Neural progenitor cell (in vitro differentiated cells): ENCODE data around the gene UBTD2.

Source experiments
- CTCF ChIP-seq: fragments of 200-600 bp; sonication (generic); IDR thresholded peaks from 2 replicates; pipeline ENCODE4 v1.5.1; 2017; ENCODE audit warnings: antibody characterized with exemption, mild to moderate bottlenecking
- EZH2 ChIP-seq: fragments of 200-600 bp; sonication (generic); IDR thresholded peaks from 2 replicates; pipeline ENCODE4 v1.6.1; 2017; ENCODE audit warnings: antibody characterized with exemption, mild to moderate bottlenecking, moderate library complexity
- EZH2phosphoT487 ChIP-seq: fragments of 200-600 bp; sonication (generic); IDR thresholded peaks from 2 replicates; pipeline ENCODE4 v1.6.1; 2017; ENCODE audit warnings: antibody characterized with exemption

GRCh38 chr5:172299916-172300439 lies 16.4 kb upstream of the UBTD2 start:
- TF ChIP-seq CTCF: no peak
- TF ChIP-seq EZH2: no peak
- TF ChIP-seq EZH2phosphoT487: no peak
